DMS 273 (cell line): ENCODE results near the gene ECHDC1.
A peak's percentile ranks its signal among the peaks of the same experiment; 100 is the strongest.
"Not testable (repeated sequence)": the region's sequence is repeated elsewhere in the genome, so short reads cannot be mapped to it uniquely, and the experiment has no call there.

Source experiments
- DNase-seq: peaks from one replicate; lab custom pipeline; 2025; ENCODE audit not compliant: unreplicated experiment; lab: John Stamatoyannopoulos, UW

The ECHDC1 gene

GRCh38 chr6:127342296-127342945, 988 bp downstream of the ECHDC1 start:
- DNase-seq: peak; percentile 32

DNA sequence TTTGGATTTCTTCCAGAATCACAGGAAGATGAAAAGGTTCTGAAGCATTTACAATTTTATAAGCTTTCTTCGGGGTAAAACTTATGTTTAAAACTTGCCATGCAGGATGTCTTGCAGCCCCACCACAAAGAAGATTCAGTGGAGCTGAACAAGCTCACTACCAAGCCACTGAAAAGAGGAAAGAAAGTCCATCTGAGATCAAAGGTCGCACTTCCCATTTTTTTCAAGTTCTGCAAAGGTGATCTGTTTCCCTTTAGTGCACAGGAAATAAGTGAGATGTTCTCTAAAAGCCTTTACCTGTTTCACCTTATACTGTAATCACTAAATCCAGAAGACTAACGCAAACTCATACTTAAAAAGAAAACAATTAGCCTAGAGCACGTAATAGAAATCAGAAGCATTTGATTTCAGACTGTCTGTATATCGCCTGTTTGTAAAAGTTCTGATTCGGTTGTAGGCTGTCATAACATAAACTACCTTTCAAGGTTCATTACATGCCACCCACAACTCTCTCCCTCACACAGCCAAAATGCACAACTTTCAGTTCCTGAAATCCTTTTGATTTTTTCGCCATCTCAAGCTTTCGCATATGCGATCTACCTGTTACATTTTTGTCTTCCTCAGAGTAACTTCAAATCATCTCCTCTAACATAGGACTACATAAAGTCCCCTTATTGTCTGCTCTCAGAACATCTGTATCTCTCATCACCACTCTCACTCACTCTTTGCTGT, 1.8 kb downstream of the ECHDC1 start:
- peak; percentile 15 for DNase-seq

DNA sequence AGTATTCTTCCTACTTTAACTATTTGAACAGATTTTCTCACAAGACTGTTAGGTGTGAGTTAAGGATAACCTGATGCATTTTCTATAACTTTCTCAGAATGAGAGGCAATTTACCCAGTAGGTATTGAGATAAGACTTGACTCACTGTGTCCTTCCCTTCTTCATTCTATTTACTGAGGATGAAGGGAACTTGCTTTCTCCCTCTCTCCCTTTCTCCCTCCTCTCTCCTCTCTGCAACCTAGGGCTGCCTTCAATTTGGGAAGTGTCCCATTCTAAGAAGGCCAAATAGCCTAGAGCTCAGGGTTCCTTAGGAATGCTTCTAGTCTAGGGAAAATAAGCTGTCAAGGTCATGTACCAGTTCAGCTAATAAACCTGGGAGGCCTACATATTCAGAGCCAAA, 3.2 kb downstream of the ECHDC1 start:
- DNase-seq: no peak

- no peak for DNase-seq
Measured at GRCh38 chr6:127338936-127339335, 4.5 kb downstream of the ECHDC1 start.

DNA sequence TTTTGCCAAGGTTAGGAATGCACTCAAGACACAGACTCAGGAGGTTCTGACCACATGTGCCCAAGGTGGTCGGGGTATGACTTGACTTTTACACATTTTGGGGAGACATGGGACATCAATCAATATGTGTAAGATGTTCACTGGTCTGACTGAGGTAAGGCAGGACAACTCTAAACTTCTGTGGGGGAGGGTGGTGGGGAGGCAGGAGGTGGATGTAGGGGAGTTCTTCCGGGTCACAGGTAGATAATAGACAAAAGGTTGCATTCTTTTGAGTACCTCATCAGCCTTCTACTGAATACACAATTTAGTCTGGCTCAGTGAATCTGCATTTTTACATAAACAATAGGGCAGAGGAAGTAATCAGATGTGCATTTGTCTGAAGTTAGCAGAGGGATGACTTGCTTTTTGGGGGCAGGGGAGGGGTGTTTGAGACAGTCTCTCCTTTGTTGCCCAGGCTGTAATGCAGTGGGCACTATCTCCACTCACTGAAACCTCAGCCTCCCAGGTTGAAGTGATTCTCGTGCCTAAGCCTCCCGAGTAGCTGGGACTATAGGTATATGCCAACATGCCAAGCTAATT, 10.9 kb downstream of the ECHDC1 start:
- DNase-seq: no peak

DNA sequence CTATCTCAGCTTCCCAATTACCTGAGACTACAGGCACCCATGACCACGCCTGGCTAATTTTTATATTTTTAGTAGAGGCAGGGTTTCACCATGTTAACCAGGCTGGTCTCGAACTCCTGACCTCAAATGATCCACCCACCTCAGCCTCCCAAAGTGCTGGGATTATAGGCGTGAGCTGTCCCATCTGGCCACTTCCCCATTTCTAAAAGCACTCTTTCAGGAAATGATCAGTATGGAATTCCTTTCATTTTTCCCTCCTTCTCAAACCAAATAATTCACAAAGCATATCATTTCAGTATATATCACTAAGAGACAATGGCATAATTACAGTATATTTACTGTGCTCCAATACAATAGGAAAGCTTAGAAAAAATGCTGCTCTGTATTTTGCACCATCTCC, 12.2 kb downstream of the ECHDC1 start:
- DNase-seq: not testable (repeated sequence)

- DNase-seq: no peak
Measured at GRCh38 chr6:127328043-127328609, 15.3 kb downstream of the ECHDC1 start.

DNA sequence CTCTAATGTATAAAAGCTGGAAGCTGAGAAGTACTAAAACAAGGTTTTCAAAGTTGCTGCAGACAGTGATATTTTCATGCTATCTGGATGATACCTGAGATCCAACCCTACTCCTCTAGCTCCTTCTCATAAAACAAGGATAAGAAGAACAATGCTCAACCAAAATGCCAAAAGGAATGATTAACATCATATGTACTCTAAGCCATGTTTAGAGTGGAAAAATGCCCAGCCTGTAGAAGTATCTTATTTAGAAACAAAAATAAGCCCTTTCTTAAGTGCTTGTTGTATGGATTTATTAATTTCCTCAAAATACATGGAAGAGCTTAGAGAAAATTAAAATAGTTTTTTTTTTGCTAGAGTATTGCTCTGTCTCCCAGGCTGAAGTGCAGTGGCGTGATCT, 23.7 kb downstream of the ECHDC1 start:
- no peak for DNase-seq

DNA sequence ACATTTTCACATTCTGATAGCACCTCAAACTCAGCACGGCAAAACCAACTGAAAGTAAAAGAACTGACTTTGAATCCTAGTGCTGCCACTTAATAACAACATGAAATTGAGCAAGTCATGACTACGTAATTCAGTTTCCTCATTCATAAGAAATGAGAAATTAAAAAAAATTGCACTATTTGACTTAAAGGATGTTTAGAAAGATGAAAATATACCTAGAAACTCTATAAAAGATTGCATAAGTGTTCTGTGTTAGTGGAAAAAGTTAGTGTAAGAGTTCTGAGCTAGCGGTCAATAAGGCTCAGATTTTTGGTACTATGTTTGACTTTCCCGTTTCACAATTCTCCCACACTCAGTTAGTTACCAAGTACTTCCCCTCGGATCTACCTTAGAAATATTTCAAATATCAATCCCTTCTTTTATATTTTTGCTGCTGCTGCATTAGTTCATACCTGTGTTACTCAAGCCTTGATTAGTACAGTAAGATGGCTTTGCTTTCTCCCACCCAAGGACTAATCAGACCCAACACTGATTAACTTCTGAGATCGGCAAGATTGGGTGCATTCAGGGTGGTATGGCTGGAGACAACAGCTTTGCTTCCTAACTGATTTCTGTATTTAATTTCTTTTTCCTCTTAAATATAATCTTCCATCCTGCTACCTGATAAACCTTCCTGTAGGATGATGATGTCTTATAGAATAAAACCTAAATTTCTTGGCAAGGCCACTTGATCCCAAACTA, 25.9 kb downstream of the ECHDC1 start:
- no peak for DNase-seq

DNA sequence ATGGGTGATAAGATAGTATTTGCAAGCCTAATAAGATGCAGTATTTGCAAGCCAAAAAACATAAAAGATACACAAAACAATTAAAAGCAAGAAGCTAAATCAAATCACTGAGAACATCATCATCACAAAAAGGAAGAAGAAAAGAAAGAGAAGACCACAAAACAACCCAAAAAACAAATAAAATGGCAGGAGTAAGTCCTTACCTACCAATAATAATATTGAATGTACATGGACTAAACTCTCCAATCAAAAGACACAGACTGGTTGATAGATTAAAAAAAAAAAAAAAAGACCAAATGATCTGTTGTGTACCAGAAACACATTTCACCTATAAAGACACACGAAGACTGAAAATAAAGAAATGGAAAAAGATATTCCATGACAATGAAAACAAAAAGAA, 37.7 kb downstream of the ECHDC1 start:
- no peak for DNase-seq

DNA sequence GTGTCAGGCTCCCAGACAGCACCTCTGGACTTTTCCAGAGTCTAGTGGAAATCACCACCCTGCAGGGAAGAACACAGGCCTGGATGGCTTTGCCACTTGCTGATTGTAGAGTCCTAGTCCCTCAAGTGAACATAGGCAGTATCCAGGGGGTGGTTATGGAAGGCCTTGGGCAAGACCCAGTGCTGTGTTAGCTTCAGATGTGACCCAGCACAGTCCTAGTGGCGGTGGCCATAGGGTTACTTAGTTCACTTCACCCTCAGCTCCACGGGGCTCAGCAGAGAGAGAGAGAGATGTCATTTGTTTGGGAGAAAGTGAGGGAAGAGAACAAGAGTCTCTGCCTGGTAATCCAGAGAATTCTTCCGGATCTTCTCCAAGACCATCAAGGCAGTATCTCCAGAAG, 39.5 kb downstream of the ECHDC1 start:
- DNase-seq: no peak

GRCh38 chr6:127302728-127303660, 40.4 kb downstream of the ECHDC1 start:
- peak; percentile 71 for DNase-seq

GRCh38 chr6:127301199-127301700, 42.2 kb downstream of the ECHDC1 start:
- DNase-seq: no peak

- peak; percentile 24 for DNase-seq
Measured at GRCh38 chr6:127300411-127300810, 43.0 kb downstream of the ECHDC1 start.

GRCh38 chr6:127299522-127300240, 43.7 kb downstream of the ECHDC1 start:
- DNase-seq: no peak

DNA sequence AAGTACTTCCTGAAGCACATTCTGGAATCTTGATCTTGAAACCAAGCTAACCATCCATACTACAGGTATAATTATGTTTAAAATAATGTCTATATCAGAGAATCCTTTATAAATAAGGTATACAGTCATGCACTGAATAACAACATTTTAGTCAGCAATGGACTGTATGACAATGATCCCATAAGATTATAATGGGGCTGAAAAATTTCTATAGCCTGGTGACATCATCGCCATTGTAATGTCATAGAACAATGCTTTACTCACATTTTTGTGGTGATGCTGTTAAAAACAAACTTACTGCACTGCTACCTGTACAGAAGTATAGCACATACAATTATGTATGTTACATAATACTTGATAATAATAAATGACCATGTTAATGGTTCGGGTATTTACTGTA, 44.9 kb downstream of the ECHDC1 start:
- DNase-seq: no peak

DNA sequence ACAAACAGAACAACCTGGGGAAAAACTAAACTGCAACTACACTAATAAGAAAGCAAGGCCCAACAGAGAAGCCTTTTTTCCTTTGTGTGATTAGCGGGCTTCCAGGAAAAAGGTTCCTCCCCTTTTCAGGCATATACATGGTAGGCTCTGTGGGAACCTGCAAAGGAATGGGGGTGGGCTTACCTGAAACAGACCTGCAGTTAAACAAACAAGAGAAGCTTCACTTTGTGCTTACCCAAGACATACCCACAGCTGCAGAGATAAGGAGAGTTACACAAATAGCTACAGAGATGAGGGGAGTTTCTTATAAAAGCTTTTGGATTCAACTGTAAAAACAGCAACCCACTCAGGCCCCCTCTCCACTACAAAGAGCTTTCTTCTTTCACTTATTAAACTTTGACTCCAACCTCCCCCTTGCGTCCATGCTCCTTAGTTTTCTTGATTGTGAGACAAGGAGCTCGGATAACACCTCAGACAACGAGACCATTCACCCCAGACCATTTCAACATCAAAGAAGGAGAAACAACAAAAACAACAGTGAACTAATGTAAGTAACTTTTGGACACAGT, 45.8 kb downstream of the ECHDC1 start:
- no peak for DNase-seq

GRCh38 chr6:127291495-127291894, 51.9 kb downstream of the ECHDC1 start:
- DNase-seq: no peak
